HG02981 (cell line): ENCODE results near the gene CAV1.

Experiments used
- ATAC-seq: cut with Tn5 transposase; IDR thresholded peaks from one replicate; pipeline ENCODE4 v1.9.1; 2021; ENCODE audit warnings: mild to moderate bottlenecking, moderate library complexity; ENCODE audit not compliant: unreplicated experiment

CAV1 gene

DNA sequence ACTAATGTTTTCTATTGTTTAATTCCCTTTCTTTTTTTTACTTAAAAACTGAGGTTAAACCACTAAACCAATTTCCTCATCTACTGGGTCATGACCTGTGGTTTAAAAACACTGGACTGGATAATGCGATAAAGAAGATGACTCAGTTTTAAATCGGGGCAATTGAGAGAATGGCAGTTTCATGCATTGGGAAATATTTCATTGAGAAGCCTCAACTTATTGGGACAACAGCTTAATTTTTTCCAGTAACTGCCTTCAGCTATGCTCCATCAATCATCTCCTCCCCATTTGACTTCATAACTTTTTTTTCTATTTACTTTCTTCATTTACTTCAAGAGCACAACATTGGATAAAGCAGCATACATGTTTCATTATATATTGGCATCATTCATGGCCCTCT lies 85.4 kb downstream of the CAV1 start:
- ATAC-seq: no peak

DNA sequence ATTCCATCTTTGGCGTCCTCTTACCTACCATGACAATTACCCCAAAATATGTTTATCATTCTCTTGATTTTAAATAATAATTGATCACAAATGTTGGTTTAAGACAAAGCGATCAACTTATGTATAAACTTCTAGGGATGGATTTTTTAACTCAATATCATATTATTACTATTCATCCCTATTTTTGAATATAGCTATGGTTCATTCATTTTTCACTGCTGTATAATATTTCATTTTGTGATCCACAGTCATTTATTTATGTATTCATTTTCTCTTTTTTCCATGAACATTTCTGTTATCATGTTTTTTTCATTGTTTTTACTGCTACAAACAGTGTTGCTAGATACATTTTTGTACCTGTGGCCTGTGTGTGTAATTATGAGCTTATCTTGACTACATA lies 85.9 kb downstream of the CAV1 start:
- ATAC-seq: no peak
